Transverse colon (tissue), 4 donors: Measurements from ENCODE around the gene GPATCH1. TPM values are rescaled to one million over a fixed set of nuclear protein-coding genes. Genes with fewer than 3 reads are reported as not detected.
"Not testable (repeated sequence)": the region's sequence is repeated elsewhere in the genome, so short reads cannot be mapped to it uniquely, and the experiment has no call there.

ENCODE experiments used
- DNase-seq: peaks from one replicate; pipeline ENCODE4 v3.0.0-alpha.2; 2019
- H3K27ac ChIP-seq, 4 donors: fragments of 200-600 bp; sonication (generic); 2 replicates each; pipeline ENCODE4 v1.5.1; 2016 to 2018; ENCODE audit warnings: inconsistent platforms in 4 of 4
- H3K27me3 ChIP-seq: fragments of 200-600 bp; sonication (generic); 2 replicates; pipeline ENCODE4 v1.5.1; 2017; ENCODE audit warnings: inconsistent platforms
- H3K36me3 ChIP-seq, 4 donors: fragments of 200-600 bp; sonication (generic); 2 replicates each; pipeline ENCODE4 v1.5.1; 2017 to 2019; ENCODE audit warnings: inconsistent platforms in 4 of 4
- H3K4me1 ChIP-seq, 4 donors: fragments of 200-600 bp; sonication (generic); 2 replicates each; pipeline ENCODE4 v1.5.1; 2017 to 2020; ENCODE audit warnings: inconsistent platforms in 4 of 4
- H3K4me3 ChIP-seq, 4 donors: fragments of 200-600 bp; sonication (generic); 1 replicate in 1 of 4; 2 replicates in 3 of 4; pipeline versions ENCODE4 v1.5.1 to v1.6.1; 2017 to 2019; ENCODE audit warnings: inconsistent platforms in 4 of 4
- H3K9me3 ChIP-seq, 2 donors: fragments of 200-600 bp; sonication (generic); 2 replicates each; pipeline ENCODE4 v1.5.1; 2017 to 2019; ENCODE audit warnings: inconsistent platforms in 2 of 2
- CTCF ChIP-seq, 5 experiments: fragments of 200-600 bp in 3 of 5; fragments of 450-650 bp in 2 of 5; sonication (generic) in 3 of 5; IDR thresholded peaks; 1 replicate in 2 of 5; 2 replicates in 3 of 5; pipeline ENCODE4 v1.5.1; 2016 to 2017; ENCODE audit warnings: antibody characterized with exemption in 5 of 5, inconsistent platforms in 3 of 5, mild to moderate bottlenecking in 2 of 5, moderate library complexity in 1 of 5
- EP300 ChIP-seq: sonication (generic); formaldehyde crosslinking; IDR thresholded peaks from one replicate; pipeline ENCODE4 v1.6.1; 2017; ENCODE audit warnings: antibody characterized with exemption, low read depth
- POLR2A ChIP-seq: fragments of 450-650 bp; IDR thresholded peaks from one replicate; pipeline ENCODE4 v1.6.1; 2016; ENCODE audit warnings: antibody characterized with exemption, mild to moderate bottlenecking, moderate library complexity
- POLR2AphosphoS5 ChIP-seq, 3 donors: sonication (generic); formaldehyde crosslinking; IDR thresholded peaks; one replicate each; pipeline ENCODE4 v1.6.1; 2016; ENCODE audit warnings: antibody characterized with exemption in 3 of 3
- WGBS, 2 donors: methylation state at CpG; one replicate each; pipeline ENCODE4 v1.1.5; 2018; ENCODE audit warnings: low coverage in 1 of 2; 5-methylcytosine and 5-hydroxymethylcytosine counted together
- in situ Hi-C, 4 donors: fragments of 200-750 bp; cut with MboI; loops; one replicate each; pipeline versions ENCODE4 v1.15.0 to v1.15.1; 2017; ENCODE audit warnings: low sequenced_read_pairs in 3 of 4, low pct_ligation_motif_present in 1 of 4, low pct_unique_long_range_greater_than_20kb in 1 of 4
- intact Hi-C: fragments of 100-400 bp; cut with DNase I; formaldehyde crosslinking; loops from one replicate; pipeline ENCODE4 v1.15.1; 2023; ENCODE audit warnings: low total_unique reads
- total RNA-seq, 4 donors: library from RNA; depleted of rRNA; stranded (reverse); fragments of >200 nt; gene quantifications; one replicate each; pipeline ENCODE4 v1.1.0, GENCODE V29; 2016

The GPATCH1 gene
- 10 to 100 TPM in 3 of 4 donors, 1 to 10 TPM in 1; 9.1 to 16.8 (median 14.8) TPM for total RNA-seq

- Histone ChIP-seq H3K27ac (peak within 1 kb of the TSS; percentile 80 to 89 (median 85)), H3K4me1 (peaks cover 12 to 38% (median 21%) of the 10 kb centered on the region in 4 donors), H3K27me3 (no peaks in the 10 kb centered on the region), H3K36me3 (no peaks in the 10 kb centered on the region), H3K4me3 (peak within 1 kb of the TSS; percentile 77 to 96 (median 88)), H3K9me3 (no peaks in the 10 kb centered on the region)
- no peak for TF ChIP-seq CTCF (IDR thresholded peaks at IDR 0.05)
- TF ChIP-seq POLR2A = peak; percentile 62
- TF ChIP-seq POLR2AphosphoS5 (IDR thresholded peaks at IDR 0.05) = peak; percentile 79 to 88 (median 80)
- no peak for TF ChIP-seq EP300
- 1 to 3% methylated on average over 8 to 57 of the region's 62 CpGs for WGBS, 2 donors
- intact Hi-C loops (no loop called here), in situ Hi-C loops (loop anchor here in 1 of 4 donors (25.0 kb wide), 1 partner anchor 94 kb away; no protein-coding TSS in a partner anchor)
- peak; percentile 91 for DNase-seq
Observed at GRCh38 chr19:33080761-33081681, at the start of gene GPATCH1. Gene GPATCH1, plus strand, starts transcription at chr19:33081181. Its CDS starts 13 bp downstream, at chr19:33081194.

GRCh38 chr19:33032218-33032781, 48.7 kb upstream of the GPATCH1 start:
- Histone ChIP-seq H3K27ac (peak overlapping the region; percentile 69 to 87 (median 84)), H3K36me3 (no peaks in the 10 kb centered on the region), H3K4me1 (peaks cover 0 to 38% (median 24%) of the 10 kb centered on the region in 4 donors), H3K9me3 (no peaks in the 10 kb centered on the region), H3K4me3 (no peak overlapping the region), H3K27me3 (no peaks in the 10 kb centered on the region)
- in situ Hi-C loops = no loop called here
- 43 to 56% methylated on average over 5 to 8 of the region's 8 CpGs for WGBS, 2 donors
- TF ChIP-seq POLR2A = peak; percentile 30
- TF ChIP-seq POLR2AphosphoS5 (IDR thresholded peaks at IDR 0.05) = peak in 2 of 3 donors; percentile 28 to 55
- no peak for TF ChIP-seq EP300
- intact Hi-C loops = no loop called here
- DNase-seq = peak; percentile 70

- Histone ChIP-seq H3K9me3 (no peaks in the 10 kb centered on the region), H3K27me3 (no peaks in the 10 kb centered on the region), H3K27ac (no peak overlapping the region), H3K4me1 (peaks cover 1 to 38% (median 23%) of the 10 kb centered on the region in 4 donors), H3K4me3 (no peak overlapping the region), H3K36me3 (no peaks in the 10 kb centered on the region)
- intact Hi-C loops = loop anchor here (5.0 kb wide), 2 partner anchors 803 to 887 kb away; no protein-coding TSS in a partner anchor
- no peak for DNase-seq
- TF ChIP-seq POLR2AphosphoS5 (IDR thresholded peaks at IDR 0.05) = no peak
- TF ChIP-seq CTCF (IDR thresholded peaks at IDR 0.05) = no peak
- WGBS, 2 donors = 96% methylated on average over 10 of the region's 10 CpGs; no CpG with 5 or more reads in 1 of the 2 donors
- in situ Hi-C loops = no loop called here
Observed at GRCh38 chr19:33035461-33035860, 45.5 kb upstream of the GPATCH1 start.

- H3K4me3 ChIP-seq, in situ Hi-C loops, H3K9me3 ChIP-seq, H3K27me3 ChIP-seq, DNase-seq, H3K36me3 ChIP-seq: not testable (repeated sequence)
- H3K4me1 ChIP-seq = peaks cover 7 to 38% (median 26%) of the 10 kb centered on the region in 4 donors
- intact Hi-C loops = loop anchor here (5.0 kb wide), 2 partner anchors 804 to 886 kb away; no protein-coding TSS in a partner anchor
- 94 to 100% methylated on average over 1 to 26 of the region's 45 CpGs for WGBS, 2 donors
- H3K27ac ChIP-seq = peak overlapping the region in 1 of 4 donors; percentile 16
Observed at GRCh38 chr19:33036370-33037167, 44.4 kb upstream of the GPATCH1 start.
